Astrocyte of the cerebellum (primary cell): ENCODE measurements around the gene NPC2.
A peak's percentile ranks its signal among the peaks of the same experiment; 100 is the strongest.

Source experiments
- DNase-seq: peaks from one replicate; pipeline ENCODE4 v3.0.0-alpha.2; 2011; ENCODE audit warnings: low read depth
- H3K4me3 ChIP-seq: 2 replicates; pipeline ENCODE4 v1.5.1; 2011; ENCODE audit warnings: mild to moderate bottlenecking, low read depth, low read length, moderate library complexity
- CTCF ChIP-seq: IDR thresholded peaks from 2 replicates; pipeline ENCODE4 v1.5.1; 2012; ENCODE audit warnings: low read length, low read depth, moderate library complexity, mild to moderate bottlenecking; ENCODE audit errors: missing control alignments
- in situ Hi-C: cut with HindIII; loops from 2 replicates; pipeline ENCODE4 v1.10.0; 2017; ENCODE audit warnings: low sequenced_read_pairs

The NPC2 gene

GRCh38 chr14:74501135-74501614 is 8.1 kb upstream of the NPC2 start:
- H3K4me3 ChIP-seq, result no peak overlapping the region
- peak; percentile 80 for DNase-seq
- peak; percentile 94 for TF ChIP-seq CTCF
- in situ Hi-C loops, result no loop called here

- H3K4me3 ChIP-seq, result no peak overlapping the region
- in situ Hi-C loops, result no loop called here
- DNase-seq, result no peak
- no peak for TF ChIP-seq CTCF
These were observed 7.5 kb upstream of the NPC2 start for GRCh38 chr14:74500417-74501134.

- DNase-seq, result no peak
- no peak overlapping the region for H3K4me3 ChIP-seq
- in situ Hi-C loops, result no loop called here
These were observed 2.3 kb upstream of the NPC2 start for GRCh38 chr14:74495356-74495755.

GRCh38 chr14:74493343-74494261 is 497 bp upstream of the NPC2 start, which contains the start of gene ISCA2:
Gene ISCA2, plus strand, starts transcription at chr14:74493765. Its CDS starts 10 bp downstream, at chr14:74493775.
- in situ Hi-C loops, result loop anchor here (5.0 kb wide), 1 partner anchor 76 kb away; no protein-coding TSS in a partner anchor

More at GRCh38 chr14:74495356-74495755, 2.3 kb upstream of the NPC2 start:
- no peak for TF ChIP-seq CTCF

GRCh38 chr14:74491956-74492775 is 939 bp downstream of the NPC2 start:
- in situ Hi-C loops, result loop anchor here (5.0 kb wide), 1 partner anchor 75 kb away; no protein-coding TSS in a partner anchor
- DNase-seq, result no peak
- H3K4me3 ChIP-seq, result peak overlapping the region; percentile 94
- TF ChIP-seq CTCF, result peak; percentile 29

More at GRCh38 chr14:74493343-74494261, 497 bp upstream of the NPC2 start, which contains the start of gene ISCA2:
- H3K4me3 ChIP-seq, result peak within 1 kb of the TSS; percentile 94
- no peak for TF ChIP-seq CTCF
- DNase-seq, result peak; percentile 98

GRCh38 chr14:74490486-74490885 is 2.6 kb downstream of the NPC2 start:
- TF ChIP-seq CTCF, result no peak
- no peak for DNase-seq
- in situ Hi-C loops, result loop anchor here (5.0 kb wide), 1 partner anchor 73 kb away; no protein-coding TSS in a partner anchor
- no peak overlapping the region for H3K4me3 ChIP-seq
